Nephron (organoid): ENCODE measurements around the gene E2F4.

Experiments
- H3K27ac Mint-ChIP-seq, 3 experiments: 2 replicates each; pipeline ENCODE4 v1.8.0; 2020; ENCODE audit warnings: mixed read lengths in 3 of 3, mild to moderate bottlenecking in 2 of 3, moderate library complexity in 1 of 3
- H3K27me3 Mint-ChIP-seq: 2 replicates; pipeline ENCODE4 v1.8.0; 2021; ENCODE audit warnings: low read depth, mild to moderate bottlenecking, moderate library complexity, mixed read lengths
- H3K36me3 Mint-ChIP-seq: 2 replicates; pipeline ENCODE4 v1.8.0; 2020; ENCODE audit warnings: low read depth, mixed read lengths
- H3K4me1 Mint-ChIP-seq: 2 replicates; pipeline ENCODE4 v1.8.0; 2020; ENCODE audit warnings: mixed read lengths
- H3K4me3 Mint-ChIP-seq, 3 experiments: 2 replicates each; pipeline ENCODE4 v1.8.0; 2020; ENCODE audit warnings: mild to moderate bottlenecking in 3 of 3, mixed read lengths in 3 of 3, moderate library complexity in 2 of 3
- H3K9me3 Mint-ChIP-seq: 2 replicates; pipeline ENCODE4 v1.8.0; 2020; ENCODE audit warnings: mixed read lengths
- CTCF ChIP-seq, 3 experiments: fragments of 200-600 bp; sonication (generic); IDR thresholded peaks; one replicate each; pipeline ENCODE4 v1.5.0; 2021; ENCODE audit warnings: antibody characterized with exemption in 3 of 3; ENCODE audit not compliant: unreplicated experiment in 3 of 3

E2F4 gene

GRCh38 chr16:67166598-67167168 is 25.3 kb upstream of the E2F4 start:
- peaks cover 92% of the 10 kb centered on the region for H3K27me3 Mint-ChIP-seq
- no peaks in the 10 kb centered on the region for H3K9me3 Mint-ChIP-seq
- H3K27ac Mint-ChIP-seq: no peak overlapping the region
- TF ChIP-seq CTCF (IDR thresholded peaks at IDR 0.05; ENCODE audit: unreplicated experiment in 3 of 3): no peak
- peaks cover 35% of the 10 kb centered on the region for H3K4me1 Mint-ChIP-seq
- no peaks in the 10 kb centered on the region for H3K36me3 Mint-ChIP-seq
- H3K4me3 Mint-ChIP-seq: no peak overlapping the region

GRCh38 chr16:67167588-67167987 is 24.4 kb upstream of the E2F4 start:
- Mint-ChIP-seq H3K27ac (no peak overlapping the region), H3K36me3 (no peaks in the 10 kb centered on the region), H3K4me1 (peaks cover 31% of the 10 kb centered on the region), H3K27me3 (peaks cover 92% of the 10 kb centered on the region), H3K9me3 (no peaks in the 10 kb centered on the region), H3K4me3 (no peak overlapping the region)
- TF ChIP-seq CTCF (IDR thresholded peaks at IDR 0.05; ENCODE audit: unreplicated experiment in 3 of 3): no peak

GRCh38 chr16:67169011-67169451 is 22.9 kb upstream of the E2F4 start:
- no peaks in the 10 kb centered on the region for H3K9me3 Mint-ChIP-seq
- TF ChIP-seq CTCF (IDR thresholded peaks at IDR 0.05; ENCODE audit: unreplicated experiment in 3 of 3): no peak
- peak overlapping the region; percentile 61 to 85 (median 82) for H3K4me3 Mint-ChIP-seq
- H3K27me3 Mint-ChIP-seq: peaks cover 92% of the 10 kb centered on the region
- peaks cover 41% of the 10 kb centered on the region for H3K4me1 Mint-ChIP-seq
- no peaks in the 10 kb centered on the region for H3K36me3 Mint-ChIP-seq
- H3K27ac Mint-ChIP-seq: no peak overlapping the region

GRCh38 chr16:67169642-67170167 is 22.2 kb upstream of the E2F4 start:
- no peaks in the 10 kb centered on the region for H3K9me3 Mint-ChIP-seq
- peak overlapping the region; percentile 56 to 69 (median 61) for H3K27ac Mint-ChIP-seq
- H3K4me1 Mint-ChIP-seq: peaks cover 42% of the 10 kb centered on the region
- peak; percentile 56 to 72 (median 61) for TF ChIP-seq CTCF (IDR thresholded peaks at IDR 0.05; ENCODE audit: unreplicated experiment in 3 of 3)
- H3K36me3 Mint-ChIP-seq: no peaks in the 10 kb centered on the region
- peak overlapping the region; percentile 79 to 85 (median 82) for H3K4me3 Mint-ChIP-seq
- H3K27me3 Mint-ChIP-seq: peaks cover 90% of the 10 kb centered on the region

- Mint-ChIP-seq H3K9me3 (no peaks in the 10 kb centered on the region), H3K27ac (peak within 1 kb of the TSS; percentile 56 to 69 (median 61)), H3K4me3 (peak within 1 kb of the TSS; percentile 79 to 85 (median 82)), H3K36me3 (no peaks in the 10 kb centered on the region), H3K27me3 (peaks cover 88% of the 10 kb centered on the region), H3K4me1 (peaks cover 43% of the 10 kb centered on the region)
- no peak for TF ChIP-seq CTCF (IDR thresholded peaks at IDR 0.05; ENCODE audit: unreplicated experiment in 3 of 3)
These were observed 21.6 kb upstream of the E2F4 start, which contains the start of gene NOL3 for GRCh38 chr16:67170168-67170948. Gene NOL3, plus strand, starts transcription at chr16:67170538.
